Thyroid gland (tissue), 4 donors: Measurements from ENCODE around the gene STK32B.

Experiments
- CTCF ChIP-seq, 6 experiments: fragments of 200-600 bp in 3 of 6; fragments of 450-650 bp in 3 of 6; sonication (generic) in 3 of 6; IDR thresholded peaks; one replicate each; pipeline ENCODE4 v1.5.1; 2016 to 2019; ENCODE audit warnings: antibody characterized with exemption in 6 of 6, mild to moderate bottlenecking in 2 of 6, inconsistent platforms in 1 of 6, moderate library complexity in 1 of 6
- POLR2A ChIP-seq, 2 donors: fragments of 450-650 bp; IDR thresholded peaks; one replicate each; pipeline ENCODE4 v1.6.1; 2017; ENCODE audit warnings: antibody characterized with exemption in 2 of 2, mild to moderate bottlenecking in 2 of 2, moderate library complexity in 1 of 2

GRCh38 chr4:5118994-5119835, 67.9 kb downstream of the STK32B start:
- TF ChIP-seq CTCF (IDR thresholded peaks at IDR 0.05) (no peak), POLR2A (IDR thresholded peaks at IDR 0.05) (no peak)
